Right ventricle myocardium inferior (tissue), 1 donor: ENCODE measurements around the gene TREX2. TPM values are rescaled to one million over a fixed set of nuclear protein-coding genes. Genes with fewer than 3 reads are reported as not detected.

Source experiments
- ATAC-seq: fragments of 200-7000 bp; cut with Tn5 transposase; one replicate; pipeline ENCODE4 v1.9.1; 2020; ENCODE audit warnings: mild to moderate bottlenecking, moderate library complexity
- DNase-seq: peaks from one replicate; pipeline ENCODE4 v3.0.0; 2021; ENCODE audit errors: missing footprints
- intact Hi-C: fragments of 100-400 bp; cut with DNase I; formaldehyde crosslinking; loops from one replicate; pipeline ENCODE4 v1.11.0; 2022
- long read RNA-seq: library from polyadenylated mRNA; unstranded; transcript quantifications from one replicate; pipeline ENCODE4 v2.0.0, GENCODE V29; 2021
- total RNA-seq: library from RNA; stranded (reverse); fragmentation: NEBNext Ultra II Directional; extraction: Animal tissue kit (Norgen Biotek cat#: 25700); gene quantifications from one replicate; pipeline ENCODE4 v1.2.1, GENCODE V29; 2021
- donor health status: DM: no; HTN: yes; CAD: no; lungs with severe emphysema.

Gene TREX2
- not detected for total RNA-seq
- long read RNA-seq, partial matches to known transcripts: 1 of 3 reads
- long read RNA-seq, other reads (novel, unspliced or antisense): 2 of 3 reads

- DNase-seq (no peak), ATAC-seq (no peak)
- intact Hi-C loops: no loop called here
These were observed at the start of gene TREX2 for GRCh38 chrX:153445856-153446635. TREX2 (minus strand) TSS chrX:153446056; CDS start chrX:153445430, 626 bp downstream.

DNA sequence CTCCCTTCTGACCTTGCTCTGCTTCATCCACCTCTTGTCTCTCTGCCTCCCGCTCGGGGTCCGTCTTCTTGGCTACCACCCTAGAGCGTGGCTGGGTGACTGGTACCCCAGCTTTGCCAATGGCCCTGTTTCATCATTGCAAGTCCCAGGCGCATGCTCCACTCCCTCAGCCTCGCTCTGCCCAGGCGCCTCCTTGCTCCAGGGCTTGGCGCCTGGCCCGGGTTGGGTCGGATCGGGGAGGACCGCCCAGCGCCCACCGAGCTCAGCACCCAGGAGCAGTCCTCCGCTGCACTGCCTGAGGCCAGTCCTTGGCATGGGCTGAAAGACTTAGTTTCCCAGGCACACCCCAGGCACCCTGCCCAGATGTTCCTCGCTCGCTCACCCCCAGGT, 49.5 kb upstream of the TREX2 start:
- ATAC-seq: peak; percentile 30
- no peak for DNase-seq
- intact Hi-C loops: loop anchor here (1.0 to 2.0 kb wide), 2 partner anchors 24 to 33 kb away; no protein-coding TSS in a partner anchor

GRCh38 chrX:153494541-153495361, 48.9 kb upstream of the TREX2 start, which contains the start of gene BGN:
BGN (plus strand) TSS chrX:153494980; CDS start chrX:153504632, 9,652 bp downstream.
- intact Hi-C loops: loop anchor here (1.0 to 2.0 kb wide), 2 partner anchors 23 to 32 kb away; no protein-coding TSS in a partner anchor
- ATAC-seq (peak; percentile 63), DNase-seq (no peak)

DNA sequence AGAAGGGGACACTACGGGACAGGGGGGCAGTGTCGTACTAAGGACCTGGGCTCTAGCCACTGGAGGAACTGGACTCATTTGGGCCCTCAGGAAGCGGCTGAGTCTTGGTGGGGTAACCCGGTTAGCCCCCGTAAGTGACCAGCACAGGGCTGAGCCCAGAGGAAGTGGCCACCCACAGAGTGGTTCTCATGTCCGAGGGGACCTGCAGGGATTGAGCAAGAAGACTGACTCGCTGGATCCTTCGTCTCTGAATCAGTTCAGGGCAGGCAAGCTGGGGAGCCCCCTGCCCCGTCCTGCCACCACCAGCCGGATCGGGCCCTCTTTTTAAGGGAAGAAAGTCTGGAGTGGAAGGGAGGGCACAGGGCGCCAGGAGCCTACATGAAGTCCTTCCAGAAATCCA, 48.2 kb upstream of the TREX2 start:
- DNase-seq: no peak
- intact Hi-C loops: loop anchor here (2.0 kb wide), 1 partner anchor 31 kb away; no protein-coding TSS in a partner anchor
- ATAC-seq: peak; percentile 27

DNA sequence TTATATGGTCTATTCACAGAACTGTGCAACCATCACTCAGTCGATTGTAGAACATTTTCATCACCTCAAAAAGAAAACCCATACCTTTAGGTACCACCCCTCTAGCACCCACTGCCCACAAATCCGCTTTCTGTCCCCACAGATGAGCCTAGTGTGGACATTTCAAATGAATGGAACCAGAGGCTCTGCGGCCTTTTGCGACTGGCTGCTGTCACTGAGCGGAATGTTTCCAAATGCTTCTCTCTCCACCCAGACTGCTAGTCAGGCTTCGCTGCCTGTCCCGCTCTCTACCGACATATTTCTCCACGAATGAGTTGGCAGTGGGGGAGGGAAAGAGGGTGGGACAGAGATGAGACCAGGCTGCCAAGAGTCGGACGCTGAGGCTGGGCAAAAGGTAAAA, 47.2 kb upstream of the TREX2 start:
- no peak for ATAC-seq

GRCh38 chrX:153492543-153492942, 46.7 kb upstream of the TREX2 start:
- ATAC-seq (no peak), DNase-seq (no peak)
- intact Hi-C loops: no loop called here

More for the DNA sequence above, 47.2 kb upstream of the TREX2 start:
- intact Hi-C loops: no loop called here
- DNase-seq: no peak

GRCh38 chrX:153491918-153492317, 46.1 kb upstream of the TREX2 start:
- ATAC-seq (no peak), DNase-seq (no peak)
- intact Hi-C loops: no loop called here

DNA sequence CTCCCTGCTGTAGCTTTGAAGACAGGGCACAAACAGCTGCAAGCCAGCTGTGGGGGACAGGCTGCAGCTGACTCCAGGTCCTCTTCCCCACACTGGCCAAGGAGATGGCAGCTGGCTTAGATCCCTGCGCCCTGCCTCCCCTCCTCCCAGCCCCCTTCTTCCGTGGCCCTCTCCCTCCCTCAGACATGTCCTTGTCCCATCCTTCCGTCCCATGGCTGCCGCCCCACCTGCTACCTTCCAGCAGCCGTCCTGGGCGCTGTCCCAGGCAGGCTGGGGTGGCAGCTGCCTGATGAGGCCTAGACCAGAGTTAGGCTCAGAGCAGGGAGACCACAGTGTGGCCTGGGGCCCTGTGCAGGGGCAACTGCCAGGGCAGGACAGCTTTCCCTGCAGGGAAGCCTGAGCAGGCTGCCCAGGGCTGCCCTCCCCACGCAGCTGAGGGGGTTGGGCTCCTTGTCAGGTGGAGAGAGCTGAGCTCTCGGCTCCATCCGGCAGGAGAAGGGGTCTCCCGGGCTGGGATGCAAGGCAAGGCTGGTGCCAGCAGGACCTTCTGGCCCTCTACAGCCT, 45.6 kb upstream of the TREX2 start:
- no peak for DNase-seq
- intact Hi-C loops: no loop called here
- ATAC-seq: no peak

GRCh38 chrX:153490217-153490930, 44.5 kb upstream of the TREX2 start:
- no peak for ATAC-seq
- no peak for DNase-seq
- intact Hi-C loops: no loop called here

DNA sequence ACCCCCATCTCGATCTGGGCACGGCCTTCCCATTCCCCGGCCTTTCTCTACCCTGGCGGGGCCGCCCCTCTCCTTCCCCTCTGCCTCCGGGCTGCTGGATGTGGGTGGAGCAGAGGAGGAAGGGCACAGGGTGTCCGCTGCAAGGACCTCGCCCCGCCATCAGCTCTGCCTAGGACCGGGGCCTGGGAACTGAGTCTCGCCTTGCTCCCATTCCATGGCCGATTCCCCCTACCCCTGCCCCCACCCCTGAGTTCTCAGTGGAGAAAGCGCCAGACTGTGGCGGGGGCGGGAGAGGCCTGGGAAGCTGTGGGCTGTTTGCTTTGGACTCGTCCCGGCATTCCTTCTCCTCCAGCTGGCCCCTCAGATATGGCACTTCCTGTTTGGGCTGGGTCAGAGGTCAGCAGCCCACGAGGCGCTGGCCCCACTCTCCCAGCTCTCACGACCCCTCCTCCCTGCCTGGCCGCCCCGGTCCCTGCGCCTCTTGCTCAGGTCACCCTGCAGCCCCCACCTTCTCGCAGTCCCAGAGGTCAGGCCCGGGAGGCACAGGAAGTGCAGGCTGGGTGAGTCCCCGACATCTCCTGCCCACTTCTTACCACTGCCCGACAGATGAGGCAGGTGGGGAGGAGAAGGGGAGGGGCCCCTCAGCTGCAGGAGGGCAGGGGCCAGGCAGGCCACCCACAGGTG, 42.5 kb upstream of the TREX2 start:
- ATAC-seq (peak; percentile 70), DNase-seq (no peak)

DNA sequence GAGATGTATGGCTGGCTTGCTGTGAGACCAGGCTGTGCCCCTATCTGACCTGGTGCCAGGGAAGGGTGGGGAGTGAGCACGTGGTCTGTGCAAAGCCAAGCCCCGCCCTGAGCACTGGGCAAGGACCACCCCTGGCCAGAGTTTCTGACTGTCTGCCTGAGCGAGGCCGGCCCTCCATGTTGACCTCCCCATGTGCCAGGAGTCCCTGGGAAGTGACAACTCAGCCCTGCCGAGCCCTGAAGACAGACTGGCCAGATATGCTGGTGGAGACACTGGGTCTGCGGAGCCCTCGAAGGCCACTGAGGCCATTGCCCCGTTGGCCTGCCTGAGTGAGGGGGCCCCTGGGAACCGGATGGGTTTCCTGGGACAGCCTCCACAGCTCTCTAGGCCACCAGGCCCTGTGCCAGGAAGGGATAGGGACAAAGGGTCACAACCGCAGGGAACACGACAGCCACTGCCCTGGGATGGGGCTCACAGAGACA, 41.8 kb upstream of the TREX2 start:
- intact Hi-C loops: no loop called here
- ATAC-seq: peak; percentile 29
- DNase-seq: no peak

More for the DNA sequence above, 42.5 kb upstream of the TREX2 start:
- intact Hi-C loops: no loop called here

DNA sequence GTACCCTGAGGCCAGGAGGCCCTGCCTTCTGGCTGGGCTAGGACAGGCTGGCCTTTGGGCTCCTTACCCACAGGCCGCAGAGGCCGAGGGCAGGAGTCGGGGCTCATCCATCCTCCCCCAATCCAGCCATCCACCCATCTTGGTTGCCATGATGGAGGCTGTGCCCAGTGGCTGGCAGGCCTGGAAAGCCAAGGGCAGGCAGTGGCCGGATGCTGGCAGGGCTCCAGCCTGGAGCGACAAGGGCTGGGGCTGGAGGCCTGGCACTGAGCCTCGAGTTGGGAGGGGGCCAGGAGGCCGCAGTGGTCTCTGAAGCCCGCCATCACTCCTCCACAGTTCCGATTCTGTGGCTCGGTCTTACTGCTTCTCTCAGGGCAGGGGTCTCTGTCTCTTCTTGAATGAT, 40.3 kb upstream of the TREX2 start:
- intact Hi-C loops: no loop called here
- no peak for DNase-seq
- ATAC-seq: no peak

DNA sequence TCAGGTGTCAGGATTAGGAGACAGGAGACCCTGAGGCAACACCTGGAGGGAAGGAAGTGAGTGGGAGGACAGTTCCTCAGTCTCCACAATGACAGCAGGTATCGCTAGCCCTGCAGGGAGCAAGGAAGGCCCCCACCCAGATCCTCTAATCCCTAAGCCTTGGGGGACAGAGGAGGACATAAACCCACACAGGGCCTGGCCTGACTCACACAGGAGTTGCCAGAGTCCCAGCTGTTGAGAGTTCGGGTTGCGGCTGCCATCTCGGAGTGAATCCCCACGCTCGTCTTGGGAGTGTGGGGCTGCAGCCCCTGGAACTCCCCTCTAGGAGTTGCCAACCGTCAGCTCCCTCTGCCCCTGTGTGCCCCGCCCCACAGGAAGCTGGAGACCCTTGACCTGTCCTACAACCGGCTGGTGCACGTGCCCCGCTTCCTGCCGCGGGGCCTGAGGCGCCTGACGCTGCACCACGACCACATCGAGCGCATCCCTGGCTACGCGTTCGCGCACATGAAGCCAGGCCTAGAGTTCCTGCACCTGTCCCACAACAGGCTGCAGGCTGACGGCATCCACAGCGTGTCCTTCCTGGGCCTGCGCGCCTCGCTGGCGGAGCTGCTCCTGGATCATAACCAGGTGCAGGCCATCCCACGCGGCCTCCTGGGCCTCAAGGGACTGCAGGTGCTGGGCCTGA, 39.7 kb upstream of the TREX2 start:
- intact Hi-C loops: no loop called here
- no peak for DNase-seq
- no peak for ATAC-seq

DNA sequence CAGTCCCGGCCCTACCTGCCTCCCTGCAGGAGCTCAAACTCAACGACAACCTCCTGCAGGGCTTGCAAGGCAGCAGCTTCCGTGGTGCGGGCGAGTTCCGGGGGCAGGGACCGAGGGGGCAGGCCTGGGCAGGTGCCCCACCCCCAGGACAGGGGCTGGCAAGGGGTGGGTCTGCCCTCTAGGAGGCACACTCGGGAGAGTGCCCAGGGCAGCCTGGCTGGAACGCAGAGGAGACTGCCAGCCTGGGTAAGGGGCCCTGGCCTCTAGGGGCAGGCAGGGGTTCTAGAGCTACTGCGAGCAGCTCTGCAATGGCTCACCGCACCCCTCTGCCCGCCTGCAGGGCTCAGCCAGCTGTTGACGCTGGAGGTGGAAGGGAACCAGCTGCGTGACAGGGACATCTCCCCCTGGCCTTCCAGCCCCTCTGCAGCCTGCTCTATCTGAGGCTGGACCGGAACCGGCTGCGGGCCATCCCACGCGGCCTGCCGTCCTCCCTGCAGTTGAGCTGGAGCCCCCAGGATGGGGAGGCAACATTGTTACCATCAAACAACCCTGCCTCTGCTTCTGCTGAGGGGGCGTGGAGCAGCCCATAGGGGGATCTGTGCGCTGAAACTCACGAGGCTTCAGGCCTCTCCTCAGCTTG, 36.6 kb upstream of the TREX2 start:
- intact Hi-C loops: no loop called here
- no peak for DNase-seq
- no peak for ATAC-seq

GRCh38 chrX:153481043-153481442, 35.2 kb upstream of the TREX2 start:
- DNase-seq (no peak), ATAC-seq (no peak)
- intact Hi-C loops: no loop called here

DNA sequence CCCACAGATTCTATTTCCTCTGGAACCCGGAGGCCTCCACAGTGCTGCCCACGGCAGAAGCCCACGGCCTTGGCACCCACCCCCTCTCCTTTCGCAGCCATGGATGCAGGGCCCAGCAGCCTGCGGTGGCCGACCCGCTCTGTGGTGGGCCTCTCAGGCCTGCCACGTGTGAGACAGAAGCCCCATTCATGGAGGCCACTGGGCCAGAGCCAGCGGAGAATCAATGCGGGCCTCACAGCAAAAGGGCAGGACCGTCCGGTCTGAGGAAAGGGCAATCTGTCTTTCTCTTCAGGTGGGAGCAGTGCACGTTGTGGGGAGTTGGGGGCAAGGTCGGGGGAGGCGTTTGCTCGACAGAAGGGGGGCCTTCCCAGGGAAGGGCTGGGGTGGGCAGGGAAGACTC, 32.9 kb upstream of the TREX2 start:
- intact Hi-C loops: no loop called here
- DNase-seq: no peak
- no peak for ATAC-seq

GRCh38 chrX:153477901-153478300, 32.0 kb upstream of the TREX2 start:
- ATAC-seq (peak; percentile 49), DNase-seq (no peak)

More at GRCh38 chrX:153477901-153478300, 32.0 kb upstream of the TREX2 start:
- intact Hi-C loops: no loop called here
